NCI-H2107 (cell line): ENCODE results near the gene PLCL1.
A peak's percentile ranks its signal among the peaks of the same experiment; 100 is the strongest.

Experiments
- DNase-seq: peaks from one replicate; lab custom pipeline; 2025; lab: John Stamatoyannopoulos, UW

Gene PLCL1

GRCh38 chr2:197804049-197804757 lies at the start of gene PLCL1:
PLCL1 (plus strand) TSS chr2:197804593.
- DNase-seq, result peak; percentile 34

- DNase-seq, result no peak
Measured at GRCh38 chr2:197759013-197759412, 45.4 kb upstream of the PLCL1 start.

GRCh38 chr2:197759625-197760292 lies 44.6 kb upstream of the PLCL1 start:
- DNase-seq, result no peak

GRCh38 chr2:197760293-197760657 lies 44.1 kb upstream of the PLCL1 start:
- no peak for DNase-seq

GRCh38 chr2:197777823-197778407 lies 26.5 kb upstream of the PLCL1 start:
- DNase-seq, result no peak

GRCh38 chr2:197779261-197779660 lies 25.1 kb upstream of the PLCL1 start:
- DNase-seq, result no peak

GRCh38 chr2:197782126-197782525 lies 22.3 kb upstream of the PLCL1 start:
- DNase-seq, result no peak

GRCh38 chr2:197784956-197785941 lies 19.1 kb upstream of the PLCL1 start, which contains the start of gene BOLL:
BOLL (minus strand) TSS chr2:197785319; CDS start chr2:197781850, 3,469 bp downstream.
- DNase-seq, result no peak

GRCh38 chr2:197786010-197786877 lies 18.1 kb upstream of the PLCL1 start:
- no peak for DNase-seq

- no peak for DNase-seq
Measured at GRCh38 chr2:197793456-197793855, 10.9 kb upstream of the PLCL1 start.

GRCh38 chr2:197795277-197795676 lies 9.1 kb upstream of the PLCL1 start:
- DNase-seq, result no peak

GRCh38 chr2:197798187-197798586 lies 6.2 kb upstream of the PLCL1 start:
- DNase-seq, result no peak

- DNase-seq, result no peak
Measured at GRCh38 chr2:197799068-197799467, 5.3 kb upstream of the PLCL1 start.

- no peak for DNase-seq
Measured at GRCh38 chr2:197800091-197800490, 4.3 kb upstream of the PLCL1 start.

GRCh38 chr2:197801033-197801432 lies 3.4 kb upstream of the PLCL1 start:
- DNase-seq, result no peak

GRCh38 chr2:197803033-197803444 lies 1.4 kb upstream of the PLCL1 start:
- DNase-seq, result no peak

- DNase-seq, result no peak
Measured at GRCh38 chr2:197804758-197805714, 643 bp downstream of the PLCL1 start.

- DNase-seq, result no peak
Measured at GRCh38 chr2:197805715-197806633, 1.6 kb downstream of the PLCL1 start.

- no peak for DNase-seq
Measured at GRCh38 chr2:197809064-197809463, 4.7 kb downstream of the PLCL1 start.
